Keratinocyte (primary cell): ENCODE data around the gene ITPK1. TPM values are rescaled to one million over a fixed set of nuclear protein-coding genes. Genes with fewer than 3 reads are reported as not detected.
A peak's percentile ranks its signal among the peaks of the same experiment; 100 is the strongest.

ENCODE experiments used
- DNase-seq: peaks from one replicate; pipeline ENCODE4 v3.0.0-alpha.2; 2011; ENCODE audit warnings: low read depth, missing footprints, low spot score
- FAIRE-seq: peaks from 2 replicates; lab custom pipeline; 2011; peaks lifted over from hg19 to GRCh38; lab: Jason Lieb, UNC
- H2AFZ ChIP-seq: 2 replicates; pipeline ENCODE4 v1.6.0; 2012; ENCODE audit warnings: low read length, control low read depth, inconsistent platforms; ENCODE audit not compliant: control insufficient read depth
- H3K27ac ChIP-seq: 2 replicates; pipeline ENCODE4 v1.5.1; 2011; ENCODE audit warnings: low read length; ENCODE audit not compliant: control insufficient read depth, insufficient read depth
- H3K27me3 ChIP-seq: 3 replicates; pipeline ENCODE4 v1.6.0; 2011; ENCODE audit warnings: low read length; ENCODE audit not compliant: control insufficient read depth, insufficient read depth; ENCODE audit errors: extremely low read depth
- H3K36me3 ChIP-seq, 2 experiments: 2 replicates in 1 of 2; 3 replicates in 1 of 2; pipeline ENCODE4 v1.5.1; 2011; ENCODE audit warnings: low read length in 2 of 2, mild to moderate bottlenecking in 1 of 2; ENCODE audit not compliant: control insufficient read depth in 2 of 2, insufficient read depth in 2 of 2; ENCODE audit errors: extremely low read depth in 1 of 2
- H3K4me1 ChIP-seq: 3 replicates; pipeline ENCODE4 v1.5.1; 2011; ENCODE audit warnings: low read length; ENCODE audit not compliant: control insufficient read depth, insufficient read depth; ENCODE audit errors: extremely low read depth
- H3K4me2 ChIP-seq: 3 replicates; pipeline ENCODE4 v1.6.0; 2011; ENCODE audit warnings: low read depth, low read length; ENCODE audit not compliant: control insufficient read depth, insufficient read depth; ENCODE audit errors: extremely low read depth
- H3K4me3 ChIP-seq, 3 experiments: fragments of 200-600 bp in 1 of 3; sonication (generic) in 1 of 3; 2 replicates in 2 of 3; 3 replicates in 1 of 3; pipeline ENCODE4 v1.5.1; 2011 to 2016; ENCODE audit warnings: low read length in 3 of 3, mild to moderate bottlenecking in 3 of 3, control low read depth in 2 of 3, inconsistent platforms in 1 of 3, low read depth in 1 of 3, mixed read lengths in 1 of 3, mixed run types in 1 of 3, moderate library complexity in 1 of 3; ENCODE audit not compliant: control insufficient read depth in 2 of 3, insufficient read depth in 2 of 3; ENCODE audit errors: extremely low read depth in 1 of 3
- H3K79me2 ChIP-seq: 2 replicates; pipeline ENCODE4 v1.6.0; 2012; ENCODE audit warnings: low read length; ENCODE audit not compliant: control insufficient read depth, insufficient read depth
- H3K9ac ChIP-seq: 3 replicates; pipeline ENCODE4 v1.6.0; 2011; ENCODE audit warnings: low read length; ENCODE audit not compliant: control insufficient read depth, insufficient read depth; ENCODE audit errors: extremely low read depth
- H3K9me1 ChIP-seq: 3 replicates; pipeline ENCODE4 v1.6.0; 2011; ENCODE audit warnings: low read length; ENCODE audit not compliant: control insufficient read depth, insufficient read depth; ENCODE audit errors: extremely low read depth
- H3K9me3 ChIP-seq: 2 replicates; pipeline ENCODE4 v1.5.1; 2012; ENCODE audit warnings: low read depth, low read length; ENCODE audit not compliant: control insufficient read depth
- H4K20me1 ChIP-seq: 3 replicates; pipeline ENCODE4 v1.6.0; 2011; ENCODE audit warnings: low read length; ENCODE audit not compliant: control insufficient read depth, insufficient read depth; ENCODE audit errors: extremely low read depth
- EZH2 ChIP-seq: IDR thresholded peaks from one replicate; pipeline ENCODE4 v1.6.1; 2012; ENCODE audit warnings: inconsistent platforms, mild to moderate bottlenecking, low read length, moderate library complexity
- dilution Hi-C: fragments of 300-500 bp; cut with MboI; formaldehyde crosslinking; loops from one replicate; pipeline ENCODE4 v1.7.0; 2020; ENCODE audit warnings: low sequenced_read_pairs; ENCODE audit not compliant: extremely low pct_ligation_motif_present
- polyA plus RNA-seq, 5 experiments: library from polyadenylated mRNA; depleted of rRNA in 3 of 5; stranded (reverse) in 3 of 5; stranded (forward) in 1 of 5; unstranded in 1 of 5; fragments of >200 nt; gene quantifications; 1 replicate in 1 of 5; 2 replicates in 3 of 5; 3 replicates in 1 of 5; pipeline versions ENCODE4 v1.2.1 to v1.2.3, GENCODE V29; 2011 to 2012; ENCODE audit warnings: missing spikeins in 2 of 5, low read depth in 1 of 5, low replicate concordance in 1 of 5
- TF ChIP-seq, protein P1 (sequence below), 3 experiments: IDR thresholded peaks in 1 of 3; conservative IDR thresholded peaks in 1 of 3; optimal IDR thresholded peaks in 1 of 3; 2 replicates in 2 of 3; 3 replicates in 1 of 3; pipeline versions ENCODE3 to v1.5.1; 2011; ENCODE audit warnings: low read length in 3 of 3, mild to moderate bottlenecking in 3 of 3, moderate library complexity in 2 of 3, control low read depth in 1 of 3, inconsistent platforms in 1 of 3; ENCODE audit not compliant: insufficient read depth in 2 of 3; ENCODE audit errors: extremely low read depth in 1 of 3

ITPK1 gene
- polyA plus RNA-seq, 1 donor (not counting 4 experiments of a cell fraction or from before 2014, with no cell fraction given), result 67.8 TPM

DNA sequence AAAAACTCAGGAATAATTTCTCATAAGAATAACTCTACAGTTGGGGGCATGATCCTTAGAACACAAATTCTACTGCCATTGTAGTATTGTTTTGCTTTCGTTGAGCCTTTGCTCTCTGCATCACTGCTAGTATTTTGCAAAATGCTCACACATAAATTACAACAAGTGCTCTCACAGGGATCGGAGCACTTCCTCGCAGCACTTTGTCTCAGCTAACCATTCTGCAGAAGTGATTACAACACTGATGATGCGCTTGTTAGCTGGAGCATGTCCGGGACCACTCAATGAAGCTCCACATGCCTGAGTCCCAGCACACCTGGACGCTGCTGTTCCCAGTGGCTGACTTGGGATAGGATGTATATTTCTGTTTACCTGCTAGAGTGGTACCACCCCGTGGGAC is 37.4 kb upstream of the ITPK1 start:
- no peak overlapping the region for H3K4me2 ChIP-seq
- TF ChIP-seq EZH2, result no peak
- TF ChIP-seq, protein P1, sequence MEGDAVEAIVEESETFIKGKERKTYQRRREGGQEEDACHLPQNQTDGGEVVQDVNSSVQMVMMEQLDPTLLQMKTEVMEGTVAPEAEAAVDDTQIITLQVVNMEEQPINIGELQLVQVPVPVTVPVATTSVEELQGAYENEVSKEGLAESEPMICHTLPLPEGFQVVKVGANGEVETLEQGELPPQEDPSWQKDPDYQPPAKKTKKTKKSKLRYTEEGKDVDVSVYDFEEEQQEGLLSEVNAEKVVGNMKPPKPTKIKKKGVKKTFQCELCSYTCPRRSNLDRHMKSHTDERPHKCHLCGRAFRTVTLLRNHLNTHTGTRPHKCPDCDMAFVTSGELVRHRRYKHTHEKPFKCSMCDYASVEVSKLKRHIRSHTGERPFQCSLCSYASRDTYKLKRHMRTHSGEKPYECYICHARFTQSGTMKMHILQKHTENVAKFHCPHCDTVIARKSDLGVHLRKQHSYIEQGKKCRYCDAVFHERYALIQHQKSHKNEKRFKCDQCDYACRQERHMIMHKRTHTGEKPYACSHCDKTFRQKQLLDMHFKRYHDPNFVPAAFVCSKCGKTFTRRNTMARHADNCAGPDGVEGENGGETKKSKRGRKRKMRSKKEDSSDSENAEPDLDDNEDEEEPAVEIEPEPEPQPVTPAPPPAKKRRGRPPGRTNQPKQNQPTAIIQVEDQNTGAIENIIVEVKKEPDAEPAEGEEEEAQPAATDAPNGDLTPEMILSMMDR (optimal IDR thresholded peaks at IDR 0.05 in 1 of 3, IDR thresholded peaks at IDR 0.05 in 1 of 3, conservative IDR thresholded peaks at IDR 0.05 in 1 of 3; ENCODE audit: extremely low read depth in 1 of 3, insufficient read depth in 2 of 3, low read length in 3 of 3), result no peak
- no peaks in the 10 kb centered on the region for H4K20me1 ChIP-seq
- H2AFZ ChIP-seq, result no peak overlapping the region
- no peaks in the 10 kb centered on the region for H3K27me3 ChIP-seq
- FAIRE-seq (no peak), DNase-seq (no peak)
- H3K9me1 ChIP-seq, result no peaks in the 10 kb centered on the region
- H3K4me3 ChIP-seq, result no peak overlapping the region
- H3K9ac ChIP-seq, result no peak overlapping the region
- H3K79me2 ChIP-seq, result no peaks in the 10 kb centered on the region
- H3K36me3 ChIP-seq, result no peaks in the 10 kb centered on the region
- no peak overlapping the region for H3K27ac ChIP-seq
- dilution Hi-C loops, result no loop called here
- H3K4me1 ChIP-seq, result peaks cover 15% of the 10 kb centered on the region
- no peaks in the 10 kb centered on the region for H3K9me3 ChIP-seq

DNA sequence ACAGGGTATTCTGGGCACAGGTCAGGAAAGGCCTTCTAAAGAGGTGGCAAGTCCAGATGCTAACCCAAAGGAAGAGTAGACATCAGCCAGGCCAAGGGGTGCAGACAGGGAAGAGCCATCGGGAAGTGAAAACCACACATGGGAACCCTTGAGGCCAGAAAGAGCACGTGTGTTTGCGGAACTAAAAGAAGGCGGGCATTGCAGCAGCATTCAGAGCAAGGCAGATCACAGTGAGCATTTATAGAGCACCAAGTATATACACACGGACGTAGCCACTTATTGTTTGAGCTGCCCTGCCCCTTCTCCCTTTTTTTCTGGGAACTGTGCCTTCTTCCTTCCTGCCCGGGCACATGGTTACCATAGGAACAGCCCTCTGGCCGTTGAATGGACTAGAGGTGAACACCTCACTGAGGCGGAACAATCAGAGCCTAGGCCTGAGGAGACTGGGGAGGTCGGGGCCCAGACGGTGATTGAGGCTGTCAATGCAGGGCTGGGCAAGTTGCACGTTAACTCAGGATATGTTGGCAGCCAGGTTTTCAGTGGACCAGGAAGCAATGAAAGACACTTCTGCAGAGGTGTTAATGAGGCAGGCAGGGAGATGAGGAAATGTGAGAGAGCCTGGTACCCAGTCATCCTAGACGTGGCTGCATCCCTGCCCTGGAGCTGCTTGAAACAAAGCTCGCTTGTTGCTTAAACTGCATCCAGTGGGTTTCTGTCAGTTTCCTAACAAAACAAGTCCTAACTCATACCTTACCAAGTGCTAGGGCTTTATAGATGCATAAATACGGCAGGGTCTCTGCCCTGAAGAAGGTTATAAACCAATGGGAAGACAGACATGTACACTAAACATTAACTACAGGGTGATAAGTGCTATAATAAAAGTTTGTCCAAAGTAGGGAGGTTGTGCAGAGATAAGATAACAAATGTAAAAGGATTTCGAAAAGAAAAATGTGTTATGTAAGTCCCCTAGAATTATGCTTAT is 34.8 kb upstream of the ITPK1 start:
- Histone ChIP-seq H3K79me2 (no peaks in the 10 kb centered on the region), H3K9ac (peak overlapping the region; percentile 34), H2AFZ (peak overlapping the region; percentile 85), H3K4me2 (peak overlapping the region; percentile 62), H4K20me1 (no peaks in the 10 kb centered on the region), H3K4me1 (peaks cover 15% of the 10 kb centered on the region), H3K36me3 (no peaks in the 10 kb centered on the region), H3K27ac (peak overlapping the region; percentile 76), H3K9me3 (no peaks in the 10 kb centered on the region), H3K27me3 (no peaks in the 10 kb centered on the region), H3K4me3 (peak overlapping the region in 1 of 3 experiments; percentile 19), H3K9me1 (no peaks in the 10 kb centered on the region)
- dilution Hi-C loops, result no loop called here
- no peak for TF ChIP-seq EZH2
- TF ChIP-seq, protein P1 (optimal IDR thresholded peaks at IDR 0.05 in 1 of 3, IDR thresholded peaks at IDR 0.05 in 1 of 3, conservative IDR thresholded peaks at IDR 0.05 in 1 of 3; ENCODE audit: extremely low read depth in 1 of 3, insufficient read depth in 2 of 3, low read length in 3 of 3), result no peak
- peak; percentile 91 for FAIRE-seq
- DNase-seq, result peak; percentile 80
